Activated gamma-delta T cell treated with anti-CD3 and anti-CD28 coated beads, Interleukin-2, amount 50 U/mL, for 16 hours (primary cell): Measurements from ENCODE around the gene MRPS26.
"Not testable (repeated sequence)": the region's sequence is repeated elsewhere in the genome, so short reads cannot be mapped to it uniquely, and the experiment has no call there.

Experiments
- DNase-seq: peaks from one replicate; pipeline ENCODE4 v3.0.0-alpha.2; 2020; ENCODE audit warnings: low read depth

Gene MRPS26

GRCh38 chr20:3045816-3046676, at the start of gene MRPS26:
Gene MRPS26, plus strand, starts transcription at chr20:3046052. Its CDS starts 17 bp downstream, at chr20:3046069.
- DNase-seq, result peak; percentile 68

- DNase-seq, result no peak
Measured at GRCh38 chr20:2998728-2999127, 47.1 kb upstream of the MRPS26 start.

- DNase-seq, result no peak
Measured at GRCh38 chr20:3000852-3001523, 44.9 kb upstream of the MRPS26 start.

GRCh38 chr20:3003416-3003815, 42.4 kb upstream of the MRPS26 start:
- DNase-seq, result no peak

- no peak for DNase-seq
Measured at GRCh38 chr20:3010985-3011723, 34.7 kb upstream of the MRPS26 start.

- DNase-seq, result no peak
Measured at GRCh38 chr20:3011752-3012151, 34.1 kb upstream of the MRPS26 start.

GRCh38 chr20:3013771-3014170, 32.1 kb upstream of the MRPS26 start:
- DNase-seq, result no peak

GRCh38 chr20:3014179-3014578, 31.7 kb upstream of the MRPS26 start:
- DNase-seq, result no peak

- no peak for DNase-seq
Measured at GRCh38 chr20:3014662-3015061, 31.2 kb upstream of the MRPS26 start.

- DNase-seq, result not testable (repeated sequence)
Measured at GRCh38 chr20:3015302-3015701, 30.6 kb upstream of the MRPS26 start.

- no peak for DNase-seq
Measured at GRCh38 chr20:3021327-3021726, 24.5 kb upstream of the MRPS26 start.

GRCh38 chr20:3021777-3022176, 24.1 kb upstream of the MRPS26 start:
- no peak for DNase-seq

- DNase-seq, result not testable (repeated sequence)
Measured at GRCh38 chr20:3022559-3023490, 23.0 kb upstream of the MRPS26 start.

- no peak for DNase-seq
Measured at GRCh38 chr20:3027987-3028386, 17.9 kb upstream of the MRPS26 start.

GRCh38 chr20:3031524-3032147, 14.2 kb upstream of the MRPS26 start:
- no peak for DNase-seq

- no peak for DNase-seq
Measured at GRCh38 chr20:3032624-3033023, 13.2 kb upstream of the MRPS26 start.

- no peak for DNase-seq
Measured at GRCh38 chr20:3037654-3038053, 8.2 kb upstream of the MRPS26 start.

- no peak for DNase-seq
Measured at GRCh38 chr20:3038454-3038853, 7.4 kb upstream of the MRPS26 start.

- no peak for DNase-seq
Measured at GRCh38 chr20:3039426-3039825, 6.4 kb upstream of the MRPS26 start.

GRCh38 chr20:3040086-3040485, 5.8 kb upstream of the MRPS26 start:
- no peak for DNase-seq

GRCh38 chr20:3041854-3042409, 3.9 kb upstream of the MRPS26 start:
- DNase-seq, result no peak
